ENCODE results near the gene PHACTR1.

DNA sequence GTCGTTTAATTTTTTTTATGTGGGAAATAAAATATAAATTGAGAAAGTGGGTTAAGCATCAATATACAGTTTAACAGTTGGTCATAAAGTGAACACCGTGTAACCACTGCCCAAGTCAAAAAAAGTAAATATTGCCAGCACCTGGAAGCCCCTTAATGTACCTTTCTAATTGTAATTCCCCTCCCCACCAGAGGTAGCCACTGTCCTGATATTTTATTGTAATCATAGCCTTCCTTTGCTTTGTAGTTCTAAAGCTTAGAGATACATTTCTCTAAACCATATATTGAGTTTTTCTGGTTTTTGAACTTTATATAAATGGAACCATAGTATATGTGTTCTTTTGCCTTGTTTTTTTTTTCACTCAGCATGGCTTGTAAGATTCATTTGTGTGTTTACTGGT lies 431.2 kb downstream of the PHACTR1 start:
- TF ChIP-seq RCOR1 (IDR thresholded peaks at IDR 0.05; ENCODE audit: low read length) (no peak), EZH2phosphoT487 (IDR thresholded peaks at IDR 0.05; ENCODE audit: borderline replicate concordance, low read depth) (no peak), SMC3 (IDR thresholded peaks at IDR 0.05; ENCODE audit: low read depth, low read length) (no peak), NRF1 (IDR thresholded peaks at IDR 0.05; ENCODE audit: low read depth, low read length) (no peak), EP300 (IDR thresholded peaks at IDR 0.05; ENCODE audit: borderline replicate concordance in 1 of 2, low read depth in 1 of 2, low read length in 1 of 2) (no peak), POLR2AphosphoS5 (IDR thresholded peaks at IDR 0.05; ENCODE audit: low read depth, low read length) (no peak), MEF2A (IDR thresholded peaks at IDR 0.05; ENCODE audit: borderline replicate concordance, low read depth) (no peak), TCF12 (IDR thresholded peaks at IDR 0.05) (no peak), TEAD4 (IDR thresholded peaks at IDR 0.05; ENCODE audit: borderline replicate concordance, insufficient read depth) (no peak)
- TF ChIP-seq, protein P1, sequence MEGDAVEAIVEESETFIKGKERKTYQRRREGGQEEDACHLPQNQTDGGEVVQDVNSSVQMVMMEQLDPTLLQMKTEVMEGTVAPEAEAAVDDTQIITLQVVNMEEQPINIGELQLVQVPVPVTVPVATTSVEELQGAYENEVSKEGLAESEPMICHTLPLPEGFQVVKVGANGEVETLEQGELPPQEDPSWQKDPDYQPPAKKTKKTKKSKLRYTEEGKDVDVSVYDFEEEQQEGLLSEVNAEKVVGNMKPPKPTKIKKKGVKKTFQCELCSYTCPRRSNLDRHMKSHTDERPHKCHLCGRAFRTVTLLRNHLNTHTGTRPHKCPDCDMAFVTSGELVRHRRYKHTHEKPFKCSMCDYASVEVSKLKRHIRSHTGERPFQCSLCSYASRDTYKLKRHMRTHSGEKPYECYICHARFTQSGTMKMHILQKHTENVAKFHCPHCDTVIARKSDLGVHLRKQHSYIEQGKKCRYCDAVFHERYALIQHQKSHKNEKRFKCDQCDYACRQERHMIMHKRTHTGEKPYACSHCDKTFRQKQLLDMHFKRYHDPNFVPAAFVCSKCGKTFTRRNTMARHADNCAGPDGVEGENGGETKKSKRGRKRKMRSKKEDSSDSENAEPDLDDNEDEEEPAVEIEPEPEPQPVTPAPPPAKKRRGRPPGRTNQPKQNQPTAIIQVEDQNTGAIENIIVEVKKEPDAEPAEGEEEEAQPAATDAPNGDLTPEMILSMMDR (IDR thresholded peaks at IDR 0.05), result no peak
- TF ChIP-seq, protein P2, sequence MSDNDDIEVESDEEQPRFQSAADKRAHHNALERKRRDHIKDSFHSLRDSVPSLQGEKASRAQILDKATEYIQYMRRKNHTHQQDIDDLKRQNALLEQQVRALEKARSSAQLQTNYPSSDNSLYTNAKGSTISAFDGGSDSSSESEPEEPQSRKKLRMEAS (IDR thresholded peaks at IDR 0.05; ENCODE audit: low read depth), result no peak
- TF ChIP-seq, protein P3, sequence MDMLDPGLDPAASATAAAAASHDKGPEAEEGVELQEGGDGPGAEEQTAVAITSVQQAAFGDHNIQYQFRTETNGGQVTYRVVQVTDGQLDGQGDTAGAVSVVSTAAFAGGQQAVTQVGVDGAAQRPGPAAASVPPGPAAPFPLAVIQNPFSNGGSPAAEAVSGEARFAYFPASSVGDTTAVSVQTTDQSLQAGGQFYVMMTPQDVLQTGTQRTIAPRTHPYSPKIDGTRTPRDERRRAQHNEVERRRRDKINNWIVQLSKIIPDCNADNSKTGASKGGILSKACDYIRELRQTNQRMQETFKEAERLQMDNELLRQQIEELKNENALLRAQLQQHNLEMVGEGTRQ (IDR thresholded peaks at IDR 0.05; ENCODE audit: borderline replicate concordance, low read depth, low read length), result no peak
- TF ChIP-seq, protein P4, sequence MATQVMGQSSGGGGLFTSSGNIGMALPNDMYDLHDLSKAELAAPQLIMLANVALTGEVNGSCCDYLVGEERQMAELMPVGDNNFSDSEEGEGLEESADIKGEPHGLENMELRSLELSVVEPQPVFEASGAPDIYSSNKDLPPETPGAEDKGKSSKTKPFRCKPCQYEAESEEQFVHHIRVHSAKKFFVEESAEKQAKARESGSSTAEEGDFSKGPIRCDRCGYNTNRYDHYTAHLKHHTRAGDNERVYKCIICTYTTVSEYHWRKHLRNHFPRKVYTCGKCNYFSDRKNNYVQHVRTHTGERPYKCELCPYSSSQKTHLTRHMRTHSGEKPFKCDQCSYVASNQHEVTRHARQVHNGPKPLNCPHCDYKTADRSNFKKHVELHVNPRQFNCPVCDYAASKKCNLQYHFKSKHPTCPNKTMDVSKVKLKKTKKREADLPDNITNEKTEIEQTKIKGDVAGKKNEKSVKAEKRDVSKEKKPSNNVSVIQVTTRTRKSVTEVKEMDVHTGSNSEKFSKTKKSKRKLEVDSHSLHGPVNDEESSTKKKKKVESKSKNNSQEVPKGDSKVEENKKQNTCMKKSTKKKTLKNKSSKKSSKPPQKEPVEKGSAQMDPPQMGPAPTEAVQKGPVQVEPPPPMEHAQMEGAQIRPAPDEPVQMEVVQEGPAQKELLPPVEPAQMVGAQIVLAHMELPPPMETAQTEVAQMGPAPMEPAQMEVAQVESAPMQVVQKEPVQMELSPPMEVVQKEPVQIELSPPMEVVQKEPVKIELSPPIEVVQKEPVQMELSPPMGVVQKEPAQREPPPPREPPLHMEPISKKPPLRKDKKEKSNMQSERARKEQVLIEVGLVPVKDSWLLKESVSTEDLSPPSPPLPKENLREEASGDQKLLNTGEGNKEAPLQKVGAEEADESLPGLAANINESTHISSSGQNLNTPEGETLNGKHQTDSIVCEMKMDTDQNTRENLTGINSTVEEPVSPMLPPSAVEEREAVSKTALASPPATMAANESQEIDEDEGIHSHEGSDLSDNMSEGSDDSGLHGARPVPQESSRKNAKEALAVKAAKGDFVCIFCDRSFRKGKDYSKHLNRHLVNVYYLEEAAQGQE (IDR thresholded peaks at IDR 0.05; ENCODE audit: low read depth, low read length), result no peak

Measured in SK-N-SH (cell line).